ENCODE measurements around the gene NELL1.

DNA sequence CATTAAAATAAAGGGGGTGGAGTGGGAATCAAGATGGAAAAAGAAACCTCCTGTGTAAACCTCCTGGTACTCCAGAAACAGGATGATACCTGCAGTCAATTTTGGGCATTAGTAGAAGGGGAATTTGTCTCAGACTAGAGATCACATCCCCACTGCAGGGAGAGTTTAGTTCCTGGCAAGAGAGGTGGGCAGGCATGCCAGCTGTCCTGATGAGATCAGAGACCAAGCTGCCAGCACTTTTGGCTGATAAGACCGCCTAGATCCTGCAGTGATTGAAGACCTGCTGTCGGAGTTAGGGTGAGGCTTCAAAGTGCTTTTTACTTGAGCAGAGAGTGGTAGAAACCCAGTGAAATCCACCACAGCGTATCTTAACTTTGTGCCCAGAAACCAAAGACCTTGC, 29.7 kb upstream of the NELL1 start:
- TF ChIP-seq EZH2 (IDR thresholded peaks at IDR 0.05; ENCODE audit: low read length, unreplicated experiment), result no peak
- TF ChIP-seq, protein P1, sequence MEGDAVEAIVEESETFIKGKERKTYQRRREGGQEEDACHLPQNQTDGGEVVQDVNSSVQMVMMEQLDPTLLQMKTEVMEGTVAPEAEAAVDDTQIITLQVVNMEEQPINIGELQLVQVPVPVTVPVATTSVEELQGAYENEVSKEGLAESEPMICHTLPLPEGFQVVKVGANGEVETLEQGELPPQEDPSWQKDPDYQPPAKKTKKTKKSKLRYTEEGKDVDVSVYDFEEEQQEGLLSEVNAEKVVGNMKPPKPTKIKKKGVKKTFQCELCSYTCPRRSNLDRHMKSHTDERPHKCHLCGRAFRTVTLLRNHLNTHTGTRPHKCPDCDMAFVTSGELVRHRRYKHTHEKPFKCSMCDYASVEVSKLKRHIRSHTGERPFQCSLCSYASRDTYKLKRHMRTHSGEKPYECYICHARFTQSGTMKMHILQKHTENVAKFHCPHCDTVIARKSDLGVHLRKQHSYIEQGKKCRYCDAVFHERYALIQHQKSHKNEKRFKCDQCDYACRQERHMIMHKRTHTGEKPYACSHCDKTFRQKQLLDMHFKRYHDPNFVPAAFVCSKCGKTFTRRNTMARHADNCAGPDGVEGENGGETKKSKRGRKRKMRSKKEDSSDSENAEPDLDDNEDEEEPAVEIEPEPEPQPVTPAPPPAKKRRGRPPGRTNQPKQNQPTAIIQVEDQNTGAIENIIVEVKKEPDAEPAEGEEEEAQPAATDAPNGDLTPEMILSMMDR (conservative IDR thresholded peaks at IDR 0.05; ENCODE audit: low read depth, low read length), result no peak
